Small intestine (tissue), 7 donors: ENCODE results near the gene LYZL6. TPM values are rescaled to one million over a fixed set of nuclear protein-coding genes. Genes with fewer than 3 reads are reported as not detected.
A peak's percentile ranks its signal among the peaks of the same experiment; 100 is the strongest.

Experiments used
- DNase-seq, 2 donors: peaks; one replicate each; pipeline versions ENCODE4 v3.0.0 to v3.0.0-alpha.2; 2013
- FAIRE-seq: peaks from 2 replicates; lab custom pipeline; 2012; peaks lifted over from hg19 to GRCh38; lab: Jason Lieb, UNC
- H3K27ac ChIP-seq, 3 donors: one replicate each; pipeline ENCODE4 v1.5.1; 2013; ENCODE audit warnings: low read length in 2 of 3, mild to moderate bottlenecking in 2 of 3, control low read depth in 1 of 3, inconsistent platforms in 1 of 3, low read depth in 1 of 3, moderate library complexity in 1 of 3
- H3K27me3 ChIP-seq, 3 donors: one replicate each; pipeline ENCODE4 v1.6.1; 2013; ENCODE audit warnings: low read length in 3 of 3, inconsistent platforms in 1 of 3; ENCODE audit not compliant: control insufficient read depth in 3 of 3, insufficient read depth in 3 of 3
- H3K36me3 ChIP-seq, 3 donors: one replicate each; pipeline ENCODE4 v1.6.1; 2013; ENCODE audit warnings: low read length in 3 of 3, inconsistent platforms in 1 of 3, low read depth in 1 of 3, mild to moderate bottlenecking in 1 of 3, moderate library complexity in 1 of 3; ENCODE audit not compliant: control insufficient read depth in 3 of 3, insufficient read depth in 2 of 3
- H3K4me1 ChIP-seq, 3 donors: one replicate each; pipeline ENCODE4 v1.6.1; 2013; ENCODE audit warnings: low read length in 2 of 3, inconsistent platforms in 1 of 3, low read depth in 1 of 3, mild to moderate bottlenecking in 1 of 3, moderate library complexity in 1 of 3; ENCODE audit not compliant: control insufficient read depth in 3 of 3, insufficient read depth in 2 of 3
- H3K4me3 ChIP-seq, 3 donors: one replicate each; pipeline ENCODE4 v1.5.1; 2013; ENCODE audit warnings: low read length in 3 of 3, control low read depth in 1 of 3, inconsistent platforms in 1 of 3, low read depth in 1 of 3, mild to moderate bottlenecking in 1 of 3, moderate library complexity in 1 of 3
- H3K9me3 ChIP-seq, 2 donors: one replicate each; pipeline ENCODE4 v1.6.1; 2013; ENCODE audit warnings: low read depth in 1 of 2, low read length in 1 of 2; ENCODE audit not compliant: control insufficient read depth in 2 of 2, insufficient read depth in 1 of 2
- WGBS, 3 donors: extraction: QIAGEN DNeasy Blood & Tissue Kit; methylation state at CpG; one replicate each; pipeline ENCODE4 v1.1.7; 2013; 5-methylcytosine and 5-hydroxymethylcytosine counted together
- polyA plus RNA-seq, 4 donors: library from polyadenylated mRNA; stranded (reverse) in 3 of 4; unstranded in 1 of 4; fragments of 200-250 nt in 3 of 4; fragments of 120-200 nt in 1 of 4; gene quantifications; one replicate each; pipeline versions ENCODE4 v1.2.1 to v1.2.3, GENCODE V29; 2013
- donor health status: healthy with polysubstance abuse.
- donor health status: control.
- donor health status: control.
- donor health status: Bipolar disorder and iron deficiency.
- donor health status: healthy.

The LYZL6 gene
- polyA plus RNA-seq, 4 donors = 0.04 TPM; not detected in 3

- no peaks in the 10 kb centered on the region for H3K9me3 ChIP-seq
- H3K27me3 ChIP-seq = no peaks in the 10 kb centered on the region
- WGBS, 3 donors = 86 to 91% (median 86%) methylated on average over 5 of the region's 5 CpGs
- DNase-seq = peak; percentile 38 to 66
- FAIRE-seq = no peak
- H3K4me3 ChIP-seq = no peak overlapping the region
- H3K36me3 ChIP-seq = no peaks in the 10 kb centered on the region
- H3K27ac ChIP-seq = peak overlapping the region in 1 of 3 donors; percentile 49
- peaks cover 0 to 9% (median 0%) of the 10 kb centered on the region in 3 donors for H3K4me1 ChIP-seq
Observed at GRCh38 chr17:35936063-35936462, 7.5 kb downstream of the LYZL6 start.

- H3K4me3 ChIP-seq = no peak overlapping the region
- no peaks in the 10 kb centered on the region for H3K9me3 ChIP-seq
- H3K27me3 ChIP-seq = no peaks in the 10 kb centered on the region
- DNase-seq (no peak), FAIRE-seq (no peak)
- peaks cover 0 to 13% (median 4%) of the 10 kb centered on the region in 3 donors for H3K4me1 ChIP-seq
- WGBS, 3 donors = 84 to 87% (median 85%) methylated on average over 10 of the region's 10 CpGs
- no peaks in the 10 kb centered on the region for H3K36me3 ChIP-seq
- H3K27ac ChIP-seq = no peak overlapping the region
Observed at GRCh38 chr17:35934760-35935159, 8.8 kb downstream of the LYZL6 start.

- Histone ChIP-seq H3K36me3 (no peaks in the 10 kb centered on the region), H3K4me1 (peaks cover 0 to 19% (median 4%) of the 10 kb centered on the region in 3 donors), H3K4me3 (no peak overlapping the region), H3K27ac (no peak overlapping the region), H3K9me3 (no peaks in the 10 kb centered on the region), H3K27me3 (no peaks in the 10 kb centered on the region)
- DNase-seq = no peak
- FAIRE-seq = no peak
Observed at GRCh38 chr17:35932586-35932985, 10.9 kb downstream of the LYZL6 start.

GRCh38 chr17:35931794-35932425, 11.6 kb downstream of the LYZL6 start:
- Histone ChIP-seq H3K27me3 (no peaks in the 10 kb centered on the region), H3K36me3 (peaks cover 0 to 1% (median 0%) of the 10 kb centered on the region in 3 donors), H3K9me3 (no peaks in the 10 kb centered on the region), H3K4me3 (no peak overlapping the region), H3K4me1 (peaks cover 0 to 22% (median 4%) of the 10 kb centered on the region in 3 donors), H3K27ac (no peak overlapping the region)
- WGBS, 3 donors = 75 to 90% (median 85%) methylated on average over 6 of the region's 6 CpGs
- no peak for DNase-seq
- FAIRE-seq = no peak

GRCh38 chr17:35930211-35931065, 13.1 kb downstream of the LYZL6 start, which contains the start of gene RDM1:
Gene RDM1, minus strand, starts transcription at chr17:35930773. Its CDS starts 46 bp downstream, at chr17:35930727.
- peaks cover 0 to 17% (median 4%) of the 10 kb centered on the region in 3 donors for H3K4me1 ChIP-seq
- peak within 1 kb of the TSS; percentile 10 to 61 (median 55) for H3K4me3 ChIP-seq
- peaks cover 0 to 4% (median 0%) of the 10 kb centered on the region in 3 donors for H3K36me3 ChIP-seq
- H3K27ac ChIP-seq = peak within 1 kb of the TSS in 1 of 3 donors; percentile 31
- H3K27me3 ChIP-seq = no peaks in the 10 kb centered on the region
- peak; percentile 85 to 92 for DNase-seq
- FAIRE-seq = no peak
- no peaks in the 10 kb centered on the region for H3K9me3 ChIP-seq
- WGBS, 3 donors = 1 to 2% (median 1%) methylated on average over 35 of the region's 35 CpGs

- Histone ChIP-seq H3K4me3 (no peak overlapping the region), H3K4me1 (peaks cover 0 to 17% (median 4%) of the 10 kb centered on the region in 3 donors), H3K36me3 (peaks cover 0 to 6% (median 0%) of the 10 kb centered on the region in 3 donors), H3K27ac (peak overlapping the region in 1 of 3 donors; percentile 75), H3K9me3 (no peaks in the 10 kb centered on the region), H3K27me3 (no peaks in the 10 kb centered on the region)
- no peak for FAIRE-seq
- peak in 1 of 2 donors; percentile 56 for DNase-seq
Observed at GRCh38 chr17:35927714-35928113, 15.8 kb downstream of the LYZL6 start.

- Histone ChIP-seq H3K4me3 (no peak overlapping the region), H3K4me1 (peaks cover 0 to 12% (median 0%) of the 10 kb centered on the region in 3 donors), H3K27me3 (no peaks in the 10 kb centered on the region), H3K27ac (no peak overlapping the region), H3K36me3 (peaks cover 0 to 6% (median 0%) of the 10 kb centered on the region in 3 donors), H3K9me3 (no peaks in the 10 kb centered on the region)
- WGBS, 3 donors = 94 to 99% (median 96%) methylated on average over 6 of the region's 6 CpGs
- DNase-seq = no peak
- no peak for FAIRE-seq
Observed at GRCh38 chr17:35923609-35924114, 19.9 kb downstream of the LYZL6 start.

- FAIRE-seq = no peak
- DNase-seq = no peak
- H3K4me1 ChIP-seq = peaks cover 0 to 14% (median 0%) of the 10 kb centered on the region in 3 donors
- no peak overlapping the region for H3K4me3 ChIP-seq
- no peak overlapping the region for H3K27ac ChIP-seq
- H3K27me3 ChIP-seq = no peaks in the 10 kb centered on the region
- peaks cover 0 to 5% of the 10 kb centered on the region in 2 donors for H3K9me3 ChIP-seq
- H3K36me3 ChIP-seq = peaks cover 0 to 12% (median 0%) of the 10 kb centered on the region in 3 donors
- WGBS, 3 donors = 93 to 94% (median 94%) methylated on average over 1 of the region's 1 CpG
Observed at GRCh38 chr17:35920229-35920628, 23.3 kb downstream of the LYZL6 start.
